ENCODE data around the gene CENPI.
"Not testable (repeated sequence)": the region's sequence is repeated elsewhere in the genome, so short reads cannot be mapped to it uniquely, and the experiment has no call there.

Gene CENPI

GRCh38 chrX:101097546-101098453, at the start of gene CENPI:
CENPI (plus strand) TSS chrX:101098204; CDS start chrX:101101071, 2,867 bp downstream.
- peak; percentile 93 for DNase-seq (ENCODE audit: low spot score)
- peak within 1 kb of the TSS; percentile 88 for H3K27ac Mint-ChIP-seq
- H3K4me3 Mint-ChIP-seq = peak within 1 kb of the TSS; percentile 87
- peaks cover 22% of the 10 kb centered on the region for H3K36me3 Mint-ChIP-seq (ENCODE audit: low read depth)
- no peaks in the 10 kb centered on the region for H3K9me3 Mint-ChIP-seq
- H3K27me3 Mint-ChIP-seq (ENCODE audit: low read depth) = no peaks in the 10 kb centered on the region
- peaks cover 22% of the 10 kb centered on the region for H3K4me1 Mint-ChIP-seq (ENCODE audit: low read depth)

GRCh38 chrX:101051153-101051548, 46.9 kb upstream of the CENPI start:
- Mint-ChIP-seq H3K4me1 (ENCODE audit: low read depth) (peaks cover 17% of the 10 kb centered on the region), H3K27me3 (ENCODE audit: low read depth) (no peaks in the 10 kb centered on the region), H3K9me3 (no peaks in the 10 kb centered on the region), H3K36me3 (ENCODE audit: low read depth) (peaks cover 11% of the 10 kb centered on the region), H3K27ac (peak overlapping the region; percentile 90), H3K4me3 (peak overlapping the region; percentile 91)
- DNase-seq (ENCODE audit: low spot score) = no peak

- peak; percentile 74 for DNase-seq (ENCODE audit: low spot score)
- Mint-ChIP-seq H3K27ac (peak within 1 kb of the TSS; percentile 90), H3K4me3 (peak within 1 kb of the TSS; percentile 91), H3K36me3 (ENCODE audit: low read depth) (peaks cover 10% of the 10 kb centered on the region), H3K4me1 (ENCODE audit: low read depth) (peaks cover 20% of the 10 kb centered on the region), H3K9me3 (peaks cover 4% of the 10 kb centered on the region), H3K27me3 (ENCODE audit: low read depth) (no peaks in the 10 kb centered on the region)
Observed at GRCh38 chrX:101051549-101052302, 46.3 kb upstream of the CENPI start, which contains the start of gene TRMT2B. TRMT2B (minus strand) TSS chrX:101052111; CDS start chrX:101042289, 9,822 bp downstream.

GRCh38 chrX:101056551-101056950, 41.5 kb upstream of the CENPI start:
- Mint-ChIP-seq H3K4me1 (ENCODE audit: low read depth) (peaks cover 14% of the 10 kb centered on the region), H3K9me3 (peaks cover 11% of the 10 kb centered on the region), H3K27ac (peak overlapping the region; percentile 18)
- not testable (repeated sequence) for H3K4me3 Mint-ChIP-seq; DNase-seq (ENCODE audit: low spot score); H3K36me3 Mint-ChIP-seq (ENCODE audit: low read depth); H3K27me3 Mint-ChIP-seq (ENCODE audit: low read depth)

- DNase-seq (ENCODE audit: low spot score) = peak; percentile 3
- H3K27me3 Mint-ChIP-seq (ENCODE audit: low read depth) = no peaks in the 10 kb centered on the region
- peaks cover 12% of the 10 kb centered on the region for H3K4me1 Mint-ChIP-seq (ENCODE audit: low read depth)
- H3K9me3 Mint-ChIP-seq = peaks cover 11% of the 10 kb centered on the region
- H3K27ac Mint-ChIP-seq = peak overlapping the region; percentile 18
- peaks cover 3% of the 10 kb centered on the region for H3K36me3 Mint-ChIP-seq (ENCODE audit: low read depth)
- peak overlapping the region; percentile 14 for H3K4me3 Mint-ChIP-seq
Observed at GRCh38 chrX:101057093-101057714, 40.8 kb upstream of the CENPI start.

- Mint-ChIP-seq H3K4me1 (ENCODE audit: low read depth) (peaks cover 2% of the 10 kb centered on the region), H3K27ac (no peak overlapping the region), H3K9me3 (peaks cover 2% of the 10 kb centered on the region), H3K36me3 (ENCODE audit: low read depth) (peaks cover under 1% of the 10 kb centered on the region), H3K27me3 (ENCODE audit: low read depth) (no peaks in the 10 kb centered on the region), H3K4me3 (no peak overlapping the region)
- no peak for DNase-seq (ENCODE audit: low spot score)
Observed at GRCh38 chrX:101062176-101062575, 35.8 kb upstream of the CENPI start.

- Mint-ChIP-seq H3K27me3 (ENCODE audit: low read depth) (no peaks in the 10 kb centered on the region), H3K36me3 (ENCODE audit: low read depth) (no peaks in the 10 kb centered on the region), H3K9me3 (no peaks in the 10 kb centered on the region), H3K27ac (no peak overlapping the region), H3K4me1 (ENCODE audit: low read depth) (no peaks in the 10 kb centered on the region), H3K4me3 (no peak overlapping the region)
- no peak for DNase-seq (ENCODE audit: low spot score)
Observed at GRCh38 chrX:101071582-101071981, 26.4 kb upstream of the CENPI start.

- H3K4me3 Mint-ChIP-seq = no peak within 1 kb of the TSS
Observed at GRCh38 chrX:101078716-101079598, 19.0 kb upstream of the CENPI start, which contains the start of gene TMEM35A. TMEM35A (plus strand) TSS chrX:101078879; CDS start chrX:101079003, 124 bp downstream.

GRCh38 chrX:101079736-101080270, 18.2 kb upstream of the CENPI start:
- peaks cover 25% of the 10 kb centered on the region for H3K27me3 Mint-ChIP-seq (ENCODE audit: low read depth)
- no peaks in the 10 kb centered on the region for H3K36me3 Mint-ChIP-seq (ENCODE audit: low read depth)
- no peak overlapping the region for H3K4me3 Mint-ChIP-seq
- H3K9me3 Mint-ChIP-seq = no peaks in the 10 kb centered on the region
- H3K4me1 Mint-ChIP-seq (ENCODE audit: low read depth) = no peaks in the 10 kb centered on the region
- no peak overlapping the region for H3K27ac Mint-ChIP-seq
- no peak for DNase-seq (ENCODE audit: low spot score)

More at GRCh38 chrX:101078716-101079598, 19.0 kb upstream of the CENPI start, which contains the start of gene TMEM35A:
- H3K27ac Mint-ChIP-seq = no peak within 1 kb of the TSS
- DNase-seq (ENCODE audit: low spot score) = no peak
- no peaks in the 10 kb centered on the region for H3K4me1 Mint-ChIP-seq (ENCODE audit: low read depth)
- no peaks in the 10 kb centered on the region for H3K9me3 Mint-ChIP-seq
- no peaks in the 10 kb centered on the region for H3K36me3 Mint-ChIP-seq (ENCODE audit: low read depth)
- H3K27me3 Mint-ChIP-seq (ENCODE audit: low read depth) = peaks cover 25% of the 10 kb centered on the region

- H3K4me1 Mint-ChIP-seq (ENCODE audit: low read depth) = no peaks in the 10 kb centered on the region
- no peak overlapping the region for H3K27ac Mint-ChIP-seq
- DNase-seq (ENCODE audit: low spot score) = no peak
Observed at GRCh38 chrX:101080326-101081124, 17.5 kb upstream of the CENPI start.

GRCh38 chrX:101081231-101081630, 16.8 kb upstream of the CENPI start:
- Mint-ChIP-seq H3K4me1 (ENCODE audit: low read depth) (no peaks in the 10 kb centered on the region), H3K27me3 (ENCODE audit: low read depth) (peaks cover 25% of the 10 kb centered on the region), H3K4me3 (no peak overlapping the region), H3K27ac (no peak overlapping the region), H3K9me3 (no peaks in the 10 kb centered on the region), H3K36me3 (ENCODE audit: low read depth) (no peaks in the 10 kb centered on the region)
- DNase-seq (ENCODE audit: low spot score) = no peak

More at GRCh38 chrX:101080326-101081124, 17.5 kb upstream of the CENPI start:
- peaks cover 25% of the 10 kb centered on the region for H3K27me3 Mint-ChIP-seq (ENCODE audit: low read depth)
- H3K4me3 Mint-ChIP-seq = no peak overlapping the region
- no peaks in the 10 kb centered on the region for H3K9me3 Mint-ChIP-seq
- no peaks in the 10 kb centered on the region for H3K36me3 Mint-ChIP-seq (ENCODE audit: low read depth)

- H3K36me3 Mint-ChIP-seq (ENCODE audit: low read depth) = no peaks in the 10 kb centered on the region
- no peak for DNase-seq (ENCODE audit: low spot score)
- H3K9me3 Mint-ChIP-seq = no peaks in the 10 kb centered on the region
- no peaks in the 10 kb centered on the region for H3K27me3 Mint-ChIP-seq (ENCODE audit: low read depth)
- no peak overlapping the region for H3K4me3 Mint-ChIP-seq
- peaks cover 4% of the 10 kb centered on the region for H3K4me1 Mint-ChIP-seq (ENCODE audit: low read depth)
- no peak overlapping the region for H3K27ac Mint-ChIP-seq
Observed at GRCh38 chrX:101091817-101092216, 6.2 kb upstream of the CENPI start.
